ENCODE measurements around the gene TFR2. TPM values are rescaled to one million over a fixed set of nuclear protein-coding genes. Genes with fewer than 3 reads are reported as not detected.

TFR2 gene
- total and polyA plus RNA-seq, 2 donors (not counting 1 experiment from before 2014, with no cell fraction given): 5.9 to 10.0 TPM

- Mint-ChIP-seq H3K27me3 (no peaks in the 10 kb centered on the region), H3K9me3 (ENCODE audit: insufficient read depth) (no peaks in the 10 kb centered on the region), H3K4me3 (no peak overlapping the region), H3K4me1 (peaks cover 7% of the 10 kb centered on the region), H3K27ac (peak overlapping the region; percentile 59)
- no peaks in the 10 kb centered on the region for H3K27me3 ChIP-seq (replicated peaks in 1 of 4; ENCODE audit: control extremely low read depth in 1 of 4, control insufficient read depth in 3 of 4, insufficient read depth in 4 of 4, low read length in 3 of 4)
- H3K9me3 ChIP-seq (ENCODE audit: control extremely low read depth in 1 of 3, control insufficient read depth in 2 of 3, insufficient read depth in 1 of 3, low read length in 2 of 3): no peaks in the 10 kb centered on the region
- H2AFZ ChIP-seq (ENCODE audit: insufficient read depth, low read depth, low read length, poor library complexity, severe bottlenecking): no peak overlapping the region
- ATAC-seq (ENCODE audit: low read depth) (no peak), DNase-seq (peak; percentile 19)
- no peak for TF ChIP-seq CTCF (IDR thresholded peaks at IDR 0.05)
- TF ChIP-seq EZH2 (IDR thresholded peaks at IDR 0.05; ENCODE audit: borderline replicate concordance, insufficient read depth, low read depth, low read length, poor library complexity, severe bottlenecking): no peak
- peaks cover 0 to 67% of the 10 kb centered on the region in 2 experiments for H3K36me3 ChIP-seq (replicated peaks in 1 of 2; ENCODE audit: control extremely low read depth in 1 of 2, control insufficient read depth in 1 of 2, extremely low read depth in 1 of 2, insufficient read depth in 2 of 2, low read length in 1 of 2)
- H3K79me2 ChIP-seq (ENCODE audit: control insufficient read depth, insufficient read depth, low read length): peaks cover 5% of the 10 kb centered on the region
- H3K4me2 ChIP-seq (replicated peaks; ENCODE audit: low read depth, low read length, poor library complexity, severe bottlenecking): no peak overlapping the region
- no peak overlapping the region for H3K27ac ChIP-seq (ENCODE audit: low read length in 2 of 2)
- 95% methylated on average over 5 of the region's 13 CpGs for WGBS (ENCODE audit: insufficient coverage)
- CTCF ChIA-PET: interaction anchor here (0.7 to 2.5 kb wide), 2 partner anchors 12 to 115 kb away, joined by 3 to 18 read pairs; no protein-coding TSS in a partner anchor
- H3K4me3 ChIP-seq (ENCODE audit: control extremely low read depth in 1 of 5, extremely low read depth in 1 of 5, insufficient read depth in 1 of 5, low read depth in 2 of 5, low read length in 4 of 5): no peak overlapping the region
- H4K20me1 ChIP-seq (ENCODE audit: control insufficient read depth, insufficient read depth, low read length, poor library complexity, severe bottlenecking): peaks cover 64% of the 10 kb centered on the region
- peaks cover 0 to 3% of the 10 kb centered on the region in 2 donors for H3K4me1 ChIP-seq (ENCODE audit: control insufficient read depth in 2 of 2, insufficient read depth in 2 of 2, low read length in 2 of 2)
- intact Hi-C loops (cut with micrococcal nuclease): loop anchor here (10.0 kb wide), 1 partner anchor 595 kb away; the partner anchor contains the start of genes COPS6 and ZNF3
- H3K9ac ChIP-seq (ENCODE audit: low read length): no peak overlapping the region
- POLR2A ChIA-PET: interaction anchor here (0.7 kb wide), 2 partner anchors 12 to 67 kb away, joined by 3 to 4 read pairs; partner anchors contain the start of gene MOSPD3
Measured at GRCh38 chr7:100679129-100679926, 38.0 kb upstream of the TFR2 start.

Data from B cell (primary cell).